HepG2 (cell line): ENCODE measurements around the gene VPS25. TPM values are rescaled to one million over a fixed set of nuclear protein-coding genes. Genes with fewer than 3 reads are reported as not detected.

Experiments
- AGO2 ChIP-seq: fragments of 200-400 bp; formaldehyde crosslinking; optimal IDR thresholded peaks from 2 replicates; pipeline ENCODE3; 2017; ENCODE audit warnings: mild to moderate bottlenecking, low read depth, low read length, moderate library complexity
- AHR ChIP-seq: IDR thresholded peaks from 2 replicates; pipeline ENCODE4 v1.6.1; 2018; ENCODE audit warnings: missing genetic modification reagents, missing compliant biosample characterization
- EED ChIP-seq: sonication (generic); formaldehyde crosslinking; IDR thresholded peaks from 2 replicates; pipeline ENCODE4 v1.5.0; 2020; ENCODE audit warnings: mild to moderate bottlenecking, missing genetic modification reagents
- LCORL ChIP-seq, 2 experiments: fragments of 450-650 bp in 1 of 2; sonication (generic) in 1 of 2; formaldehyde crosslinking in 1 of 2; IDR thresholded peaks; 2 replicates each; pipeline versions ENCODE4 v1.5.0 to v1.6.1; 2017 to 2020; ENCODE audit warnings: antibody characterized with exemption in 1 of 2, missing genetic modification reagents in 1 of 2
- NFKB2 ChIP-seq: sonication (generic); formaldehyde crosslinking; IDR thresholded peaks from 2 replicates; pipeline ENCODE4 v1.4.0; 2020; ENCODE audit warnings: missing genetic modification reagents, borderline replicate concordance
- RARG ChIP-seq: sonication (generic); formaldehyde crosslinking; IDR thresholded peaks from 2 replicates; pipeline ENCODE4 v1.4.0; 2020; ENCODE audit warnings: low read depth, mild to moderate bottlenecking, missing genetic modification reagents
- RFX5 ChIP-seq: IDR thresholded peaks from 2 replicates; pipeline ENCODE4 v1.6.1; 2011; ENCODE audit warnings: low read depth, low read length, improper control_type of control experiment
- RNF2 ChIP-seq: fragments of 450-650 bp; conservative IDR thresholded peaks from 2 replicates; pipeline ENCODE4 v1.6.1; 2016; ENCODE audit warnings: low read depth
- SNAPC4 ChIP-seq: sonication (generic); formaldehyde crosslinking; IDR thresholded peaks from 2 replicates; pipeline ENCODE4 v1.4.0; 2020; ENCODE audit warnings: mild to moderate bottlenecking, missing genetic modification reagents
- TMF1 ChIP-seq: sonication (generic); formaldehyde crosslinking; IDR thresholded peaks from 2 replicates; pipeline ENCODE4 v1.8.1; 2022; ENCODE audit warnings: low read depth, missing genetic modification reagents
- U2AF2 ChIP-seq: fragments of 200-400 bp; formaldehyde crosslinking; IDR thresholded peaks from 2 replicates; pipeline ENCODE4 v1.6.1; 2017; ENCODE audit warnings: low read depth, mild to moderate bottlenecking, low read length
- XBP1 ChIP-seq: sonication (generic); formaldehyde crosslinking; IDR thresholded peaks from 2 replicates; pipeline ENCODE4 v1.5.0; 2020; ENCODE audit warnings: missing genetic modification reagents
- ZFP90 ChIP-seq: sonication (generic); formaldehyde crosslinking; IDR thresholded peaks from 2 replicates; pipeline ENCODE4 v1.8.0; 2022; ENCODE audit warnings: missing genetic modification reagents, mild to moderate bottlenecking, inconsistent platforms, borderline replicate concordance
- ZNF101 ChIP-seq: sonication (generic); formaldehyde crosslinking; IDR thresholded peaks from 2 replicates; pipeline ENCODE4 v1.4.0; 2020; ENCODE audit warnings: mild to moderate bottlenecking, low read depth, missing genetic modification reagents, borderline replicate concordance
- ZNF138 ChIP-seq: sonication (generic); formaldehyde crosslinking; IDR thresholded peaks from 2 replicates; pipeline ENCODE4 v1.5.0; 2020; ENCODE audit warnings: mild to moderate bottlenecking, low read depth, missing genetic modification reagents
- ZNF24 ChIP-seq: fragments of 450-650 bp; IDR thresholded peaks from 2 replicates; pipeline ENCODE4 v1.6.1; 2017; ENCODE audit warnings: antibody characterized with exemption, mild to moderate bottlenecking
- ZNF264 ChIP-seq: sonication (generic); formaldehyde crosslinking; IDR thresholded peaks from 2 replicates; pipeline ENCODE4 v1.4.0; 2020; ENCODE audit warnings: missing genetic modification reagents
- ZNF275 ChIP-seq: sonication (generic); formaldehyde crosslinking; IDR thresholded peaks from 2 replicates; pipeline ENCODE4 v1.8.0; 2022; ENCODE audit warnings: missing genetic modification reagents, mild to moderate bottlenecking, inconsistent platforms, borderline replicate concordance
- ZNF441 ChIP-seq: sonication (generic); formaldehyde crosslinking; IDR thresholded peaks from 2 replicates; pipeline ENCODE4 v1.7.0; 2021; ENCODE audit warnings: missing genetic modification reagents, borderline replicate concordance
- ZNF512 ChIP-seq: sonication (generic); formaldehyde crosslinking; IDR thresholded peaks from 2 replicates; pipeline ENCODE4 v1.4.0; 2020; ENCODE audit warnings: mild to moderate bottlenecking, missing genetic modification reagents
- ZNF557 ChIP-seq: sonication (generic); formaldehyde crosslinking; IDR thresholded peaks from 2 replicates; pipeline ENCODE4 v1.4.0; 2020; ENCODE audit warnings: missing genetic modification reagents
- ZNF644 ChIP-seq: IDR thresholded peaks from 2 replicates; pipeline ENCODE4 v1.6.1; 2016; ENCODE audit warnings: low read depth
- polyA plus RNA-seq, 8 experiments: library from polyadenylated mRNA; depleted of rRNA in 3 of 8; stranded (reverse) in 7 of 8; unstranded in 1 of 8; fragments of >200 nt; fragmentation: Illumina TruSeq in 4 of 8; extraction: Trizol in 4 of 8; gene quantifications; 2 replicates each; pipeline versions ENCODE4 v1.2.1 to v1.2.3, GENCODE V29; 2011 to 2016; ENCODE audit warnings: low read depth in 4 of 8, missing spikeins in 1 of 8, mixed read lengths in 1 of 8; ENCODE audit not compliant: insufficient read depth in 1 of 8
- total RNA-seq, 5 experiments: library from RNA; depleted of rRNA; stranded (reverse); fragments of >200 nt; fragmentation: Illumina TruSeq; extraction: Trizol; gene quantifications; 2 replicates each; pipeline ENCODE4 v1.2.3, GENCODE V29; 2016; ENCODE audit warnings: low read depth in 1 of 5

VPS25 gene
- total and polyA plus RNA-seq, 2 of the 13 experiments (the other 11 are each of a cell fraction or from before 2014, with no cell fraction given) = 161 to 249 TPM

GRCh38 chr17:42798383-42799380 lies 25.4 kb downstream of the VPS25 start, which contains the start of the genes CNTD1 and COA3 (continued):
- peak; percentile 91 for TF ChIP-seq SNAPC4 (CRISPR knock-in tag)
- TF ChIP-seq RFX5 = no peak
- TF ChIP-seq ZNF264 (CRISPR knock-in tag) = peak; percentile 75; the same call in 1 of the 2 replicates
- peak; percentile 94 for TF ChIP-seq ZNF138 (CRISPR knock-in tag)
- TF ChIP-seq ZNF101 (CRISPR knock-in tag) = peak; percentile 20; the same call in 1 of the 2 replicates
- no peak for TF ChIP-seq ZNF24
- peak; percentile 92 for TF ChIP-seq AGO2
- no peak for TF ChIP-seq U2AF2
- TF ChIP-seq XBP1 (CRISPR knock-in tag) = no peak
- TF ChIP-seq ZNF557 (CRISPR knock-in tag) = no peak; the same call in 1 of the 2 replicates
- peak; percentile 96 for TF ChIP-seq EED (CRISPR knock-in tag)
- TF ChIP-seq NFKB2 (CRISPR knock-in tag) = peak; percentile 98
- TF ChIP-seq ZNF644 = no peak
- TF ChIP-seq ZNF275 (CRISPR knock-in tag) = peak; percentile 98
- TF ChIP-seq ZNF512 (CRISPR knock-in tag) = no peak
- peak; percentile 92 for TF ChIP-seq ZNF441 (CRISPR knock-in tag)
- TF ChIP-seq LCORL (IDR thresholded peaks at IDR 0.05) = no peak
- TF ChIP-seq LCORL (CRISPR knock-in tag; IDR thresholded peaks at IDR 0.05) = peak; percentile 81
- TF ChIP-seq ZFP90 = peak; percentile 85; the same call in 1 of the 2 replicates
- TF ChIP-seq RARG (CRISPR knock-in tag) = no peak
- TF ChIP-seq RNF2 = peak; percentile 77
- peak; percentile 82; the same call in 1 of the 2 replicates for TF ChIP-seq AHR (CRISPR knock-in tag)
- TF ChIP-seq TMF1 (CRISPR knock-in tag) = peak; percentile 82; the same call in 1 of the 2 replicates
